Measurements from ENCODE around the gene ATP5PF. TPM values are rescaled to one million over a fixed set of nuclear protein-coding genes. Genes with fewer than 3 reads are reported as not detected.

ATP5PF gene
- total and polyA plus RNA-seq, 10 of the 15 experiments (the other 5 are each of a cell fraction or from before 2014, with no cell fraction given) = 103 to 1,604 (median 487) TPM

- peak; percentile 88 for TF ChIP-seq ELK1 (IDR thresholded peaks at IDR 0.05; ENCODE audit: low read depth, low read length)
- peak; percentile 69 for TF ChIP-seq E4F1 (IDR thresholded peaks at IDR 0.05; ENCODE audit: borderline replicate concordance, partially characterized antibody)
- peak; percentile 59 for TF ChIP-seq LARP7 (IDR thresholded peaks at IDR 0.05)
- TF ChIP-seq RBBP5 (conservative IDR thresholded peaks at IDR 0.05) = no peak
- peak; percentile 93 for TF ChIP-seq NBN (IDR thresholded peaks at IDR 0.05)
- peak; percentile 93 for TF ChIP-seq TAF1 (IDR thresholded peaks at IDR 0.05; ENCODE audit: borderline replicate concordance, low read depth, low read length)
- no peak for TF ChIP-seq USF1 (IDR thresholded peaks at IDR 0.05; ENCODE audit: borderline replicate concordance, extremely low read length, insufficient read depth, low read depth, low read length)
- TF ChIP-seq ZNF687 (IDR thresholded peaks at IDR 0.05) = no peak; the same call in none of the 2 replicates
- TF ChIP-seq MTA2 (IDR thresholded peaks at IDR 0.05; ENCODE audit: low read depth) = peak; percentile 96
- TF ChIP-seq RCOR1 (conservative IDR thresholded peaks at IDR 0.05; ENCODE audit: low read depth, low read length) = 0 out of 2 replicates have a peak, but pooled peaks have one; percentile 29
- TF ChIP-seq YBX1 (IDR thresholded peaks at IDR 0.05) = no peak
- peak; percentile 20 to 60; a peak in 1 of 4 replicates for TF ChIP-seq IKZF2 (IDR thresholded peaks at IDR 0.05)
- peak; percentile 69 for TF ChIP-seq SREBF2 (IDR thresholded peaks at IDR 0.05; ENCODE audit: low read length)
- TF ChIP-seq IRF3 (IDR thresholded peaks at IDR 0.05) = 0 out of 2 replicates have a peak, but pooled peaks have one; percentile 46
- TF ChIP-seq JUNB (IDR thresholded peaks at IDR 0.05) = no peak
- TF ChIP-seq NKRF (conservative IDR thresholded peaks at IDR 0.05) = peak; percentile 51; the same call in 1 of the 2 replicates
- TF ChIP-seq ATF3 (IDR thresholded peaks at IDR 0.05; ENCODE audit: borderline replicate concordance, extremely low read depth, low read depth, low read length) = no peak
These were observed at the start of gene ATP5PF, which contains the start of gene GABPA (continued) for GRCh38 chr21:25734904-25735645.
